HEK293T (cell line): ENCODE measurements around the gene TOR2A.

Source experiments
- ARNT ChIP-seq: fragments of 450-650 bp; IDR thresholded peaks from 2 replicates; pipeline ENCODE4 v1.6.1; 2017; ENCODE audit warnings: mild to moderate bottlenecking
- BHLHE40 ChIP-seq: fragments of 450-650 bp; IDR thresholded peaks from 2 replicates; pipeline ENCODE4 v1.6.1; 2016; ENCODE audit warnings: mild to moderate bottlenecking, moderate library complexity, borderline replicate concordance
- ELF4 ChIP-seq: fragments of 450-650 bp; IDR thresholded peaks from 2 replicates; pipeline ENCODE4 v1.6.1; 2017; ENCODE audit warnings: antibody characterized with exemption
- FOXA1 ChIP-seq: fragments of 450-650 bp; IDR thresholded peaks from 2 replicates; pipeline ENCODE4 v1.6.1; 2016; ENCODE audit warnings: mild to moderate bottlenecking
- FOXK2 ChIP-seq: fragments of 450-650 bp; IDR thresholded peaks from 2 replicates; pipeline ENCODE4 v1.6.1; 2016; ENCODE audit warnings: mild to moderate bottlenecking
- HDGF ChIP-seq: fragments of 450-650 bp; IDR thresholded peaks from 2 replicates; pipeline ENCODE4 v1.6.1; 2017; ENCODE audit warnings: antibody characterized with exemption, borderline replicate concordance
- LEF1 ChIP-seq: fragments of 450-650 bp; IDR thresholded peaks from 2 replicates; pipeline ENCODE4 v1.6.1; 2017; ENCODE audit warnings: mild to moderate bottlenecking, borderline replicate concordance
- NFRKB ChIP-seq: fragments of 450-650 bp; IDR thresholded peaks from 2 replicates; pipeline ENCODE4 v1.6.1; 2016; ENCODE audit warnings: mild to moderate bottlenecking, moderate library complexity
- SP1 ChIP-seq: fragments of 450-650 bp; IDR thresholded peaks from 2 replicates; pipeline ENCODE4 v1.6.1; 2017
- TARDBP ChIP-seq: fragments of 450-650 bp; IDR thresholded peaks from 2 replicates; pipeline ENCODE4 v1.6.1; 2016
- ZNF384 ChIP-seq: fragments of 450-650 bp; IDR thresholded peaks from 2 replicates; pipeline ENCODE4 v1.6.1; 2016

GRCh38 chr9:127697575-127697974, 37.5 kb downstream of the TOR2A start:
- TF ChIP-seq FOXA1, result no peak
- no peak for TF ChIP-seq FOXK2
- TF ChIP-seq NFRKB, result no peak
- no peak for TF ChIP-seq ARNT
- TF ChIP-seq SP1, result no peak
- TF ChIP-seq HDGF, result no peak
- no peak for TF ChIP-seq BHLHE40
- no peak for TF ChIP-seq ZNF384
- TF ChIP-seq ELF4, result no peak
- no peak for TF ChIP-seq LEF1
- TF ChIP-seq TARDBP, result no peak
